ENCODE results near the gene BANP.
A peak's percentile ranks its signal among the peaks of the same experiment; 100 is the strongest.
"Not testable (repeated sequence)": the region's sequence is repeated elsewhere in the genome, so short reads cannot be mapped to it uniquely, and the experiment has no call there.

Gene BANP

GRCh38 chr16:87950765-87951551 lies at the start of gene BANP:
BANP (plus strand) TSS chr16:87951434; CDS start chr16:87975116, 23,682 bp downstream.
- DNase-seq (ENCODE audit: low spot score) = peak; percentile 96

GRCh38 chr16:87904963-87905362 lies 46.3 kb upstream of the BANP start:
- DNase-seq (ENCODE audit: low spot score) = not testable (repeated sequence)

- DNase-seq (ENCODE audit: low spot score) = not testable (repeated sequence)
These were observed 45.7 kb upstream of the BANP start for GRCh38 chr16:87905521-87905920.

GRCh38 chr16:87908101-87908500 lies 43.1 kb upstream of the BANP start:
- DNase-seq (ENCODE audit: low spot score) = not testable (repeated sequence)

GRCh38 chr16:87909203-87909935 lies 41.9 kb upstream of the BANP start:
- peak; percentile 69 for DNase-seq (ENCODE audit: low spot score)

GRCh38 chr16:87911106-87911763 lies 40.0 kb upstream of the BANP start:
- DNase-seq (ENCODE audit: low spot score) = not testable (repeated sequence)

GRCh38 chr16:87912691-87913090 lies 38.5 kb upstream of the BANP start:
- DNase-seq (ENCODE audit: low spot score) = not testable (repeated sequence)

- not testable (repeated sequence) for DNase-seq (ENCODE audit: low spot score)
These were observed 37.1 kb upstream of the BANP start for GRCh38 chr16:87914021-87914725.

GRCh38 chr16:87914812-87915211 lies 36.4 kb upstream of the BANP start:
- DNase-seq (ENCODE audit: low spot score) = no peak

GRCh38 chr16:87917503-87917902 lies 33.7 kb upstream of the BANP start:
- DNase-seq (ENCODE audit: low spot score) = no peak

- DNase-seq (ENCODE audit: low spot score) = no peak
These were observed 32.9 kb upstream of the BANP start for GRCh38 chr16:87918338-87918737.

- DNase-seq (ENCODE audit: low spot score) = no peak
These were observed 32.2 kb upstream of the BANP start for GRCh38 chr16:87918866-87919680.

GRCh38 chr16:87919681-87919994 lies 31.6 kb upstream of the BANP start:
- DNase-seq (ENCODE audit: low spot score) = no peak

- no peak for DNase-seq (ENCODE audit: low spot score)
These were observed 29.9 kb upstream of the BANP start for GRCh38 chr16:87921236-87921773.

GRCh38 chr16:87922250-87922871 lies 28.9 kb upstream of the BANP start:
- no peak for DNase-seq (ENCODE audit: low spot score)

GRCh38 chr16:87924041-87924810 lies 27.0 kb upstream of the BANP start:
- DNase-seq (ENCODE audit: low spot score) = no peak

GRCh38 chr16:87924811-87925670 lies 26.2 kb upstream of the BANP start:
- DNase-seq (ENCODE audit: low spot score) = no peak

- no peak for DNase-seq (ENCODE audit: low spot score)
These were observed 24.7 kb upstream of the BANP start for GRCh38 chr16:87926246-87927194.

Data from LoVo (cell line).